Caco-2 (cell line): Measurements from ENCODE around the gene SLC11A2. TPM values are rescaled to one million over a fixed set of nuclear protein-coding genes. Genes with fewer than 3 reads are reported as not detected.
A peak's percentile ranks its signal among the peaks of the same experiment; 100 is the strongest.

Experiments
- BruUV-seq: library from RNA; stranded (reverse); fragments of 400-500 nt; replicated peaks from 2 replicates; lab custom pipeline; 2021; lab: Mats Ljungman, UMichigan
- CTCF ChIA-PET: fragments of 300-600 bp; sonication (Branson Sonifier 250); formaldehyde crosslinking; loops from one replicate; lab custom pipeline; 2022; ENCODE audit warnings: antibody characterized with exemption; lab: Charles Lee
- POLR2A ChIA-PET: fragments of 300-600 bp; sonication (Branson Sonifier 250); formaldehyde crosslinking; loops from one replicate; lab custom pipeline; 2022; ENCODE audit warnings: antibody characterized with exemption; lab: Charles Lee
- DNase-seq, 2 experiments: peaks; one replicate each; pipeline versions ENCODE4 v3.0.0 to v3.0.0-alpha.2; 2020 to 2022
- H3K27me3 ChIP-seq: replicated peaks from 2 replicates; pipeline ENCODE4 v1.6.0; 2011; ENCODE audit warnings: low read length; ENCODE audit not compliant: control insufficient read depth, insufficient read depth
- H3K36me3 ChIP-seq: 2 replicates; pipeline ENCODE4 v1.5.1; 2011; ENCODE audit warnings: low read length; ENCODE audit not compliant: control insufficient read depth, insufficient read depth
- H3K4me1 ChIP-seq: fragments of 250-450 bp; sonication (Bioruptor Pico); 2 replicates; pipeline ENCODE4 v1.5.1; 2020; ENCODE audit warnings: mild to moderate bottlenecking
- H3K4me3 ChIP-seq: 2 replicates; pipeline ENCODE4 v1.5.1; 2011; ENCODE audit warnings: low read depth, mild to moderate bottlenecking, control low read depth, low read length
- H3K9me3 ChIP-seq: fragments of 250-450 bp; sonication (Bioruptor Pico); 2 replicates; pipeline ENCODE4 v1.5.1; 2020; ENCODE audit warnings: mild to moderate bottlenecking, moderate library complexity
- H3K27ac Mint-ChIP-seq: one replicate; pipeline ENCODE4 v1.8.0; 2022; ENCODE audit warnings: mixed read lengths; ENCODE audit not compliant: unreplicated experiment
- H3K27me3 Mint-ChIP-seq: one replicate; pipeline ENCODE4 v1.8.0; 2022; ENCODE audit warnings: mixed read lengths; ENCODE audit not compliant: insufficient read depth, unreplicated experiment
- H3K36me3 Mint-ChIP-seq: one replicate; pipeline ENCODE4 v1.8.0; 2022; ENCODE audit warnings: mild to moderate bottlenecking, mixed read lengths; ENCODE audit not compliant: insufficient read depth, unreplicated experiment
- H3K4me1 Mint-ChIP-seq: one replicate; pipeline ENCODE4 v1.8.0; 2022; ENCODE audit warnings: low read depth, mixed read lengths; ENCODE audit not compliant: unreplicated experiment
- H3K4me3 Mint-ChIP-seq: one replicate; pipeline ENCODE4 v1.8.0; 2022; ENCODE audit warnings: mild to moderate bottlenecking, moderate library complexity, mixed read lengths; ENCODE audit not compliant: unreplicated experiment
- H3K9me3 Mint-ChIP-seq: one replicate; pipeline ENCODE4 v1.8.0; 2022; ENCODE audit warnings: mixed read lengths; ENCODE audit not compliant: unreplicated experiment
- intact Hi-C: fragments of 100-400 bp; cut with micrococcal nuclease; formaldehyde crosslinking; loops from one replicate; pipeline ENCODE4 v1.10.0; 2022; ENCODE audit not compliant: unreplicated experiment
- total RNA-seq: library from RNA; stranded (reverse); gene quantifications from 2 replicates; pipeline ENCODE4 v1.2.3, GENCODE V29; 2022
- TF ChIP-seq, protein P1 (sequence below), 2 experiments: fragments of 200-600 bp in 1 of 2; IDR thresholded peaks; 1 replicate in 1 of 2; 2 replicates in 1 of 2; pipeline versions ENCODE4 v1.5.1 to v1.8.0; 2011 to 2022; ENCODE audit warnings: antibody characterized with exemption in 1 of 2, control low read depth in 1 of 2, inconsistent platforms in 1 of 2, low read depth in 1 of 2, low read length in 1 of 2, mild to moderate bottlenecking in 1 of 2, moderate library complexity in 1 of 2; ENCODE audit not compliant: insufficient read depth in 1 of 2, severe bottlenecking in 1 of 2, unreplicated experiment in 1 of 2

Gene SLC11A2
- total RNA-seq, 1 experiment from 2014 or later: 115 TPM

DNA sequence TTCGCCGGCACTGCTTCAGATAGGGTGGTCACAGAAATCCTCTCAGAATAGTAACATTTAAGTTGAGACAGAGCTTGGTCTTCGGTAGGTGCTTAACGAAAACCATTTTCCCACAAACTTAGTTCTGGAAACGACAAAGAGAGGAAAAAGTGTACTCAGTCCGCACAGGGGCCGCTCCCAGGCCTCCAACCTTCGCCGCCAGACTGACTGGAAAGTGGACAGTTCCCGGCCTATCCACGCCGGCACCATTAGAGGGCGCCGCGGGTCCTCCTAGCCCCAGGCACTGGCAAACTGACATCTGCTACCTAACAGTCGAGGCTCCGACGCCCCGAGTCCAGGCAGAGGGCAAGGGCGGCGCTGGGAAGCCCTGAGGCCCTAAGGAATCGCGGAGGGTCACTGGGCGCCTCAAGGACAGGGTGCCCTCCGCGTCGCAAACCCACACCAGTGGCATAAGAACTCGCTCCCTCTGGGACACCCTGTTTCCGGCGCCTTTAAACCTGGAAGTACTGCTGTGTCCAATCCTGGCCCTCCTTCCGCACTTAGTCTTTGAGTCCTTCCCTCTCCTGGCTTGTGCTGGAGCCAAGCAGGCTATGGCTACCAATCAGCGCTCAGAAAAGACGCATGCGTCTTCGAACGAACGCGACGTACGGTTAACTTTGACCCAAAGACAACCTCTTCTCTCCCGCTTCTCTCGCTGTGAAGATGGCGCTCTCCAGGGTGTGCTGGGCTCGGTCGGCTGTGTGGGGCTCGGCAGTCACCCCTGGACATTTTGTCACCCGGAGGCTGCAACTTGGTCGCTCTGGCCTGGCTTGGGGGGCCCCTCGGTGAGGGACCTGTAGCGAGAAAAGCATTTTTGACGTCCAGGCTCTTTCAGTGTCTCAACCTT lies 21.7 kb upstream of the SLC11A2 start, which contains the start of gene LETMD1:
LETMD1 (plus strand) TSS at position 673 of the 886 bp plus-strand sequence; CDS start at position 703, 30 bp downstream.
- H3K4me1 Mint-ChIP-seq: no peaks in the 10 kb centered on the region
- BruUV-seq: TSS peak; percentile 91
- POLR2A ChIA-PET: interaction anchor here (0.6 to 1.8 kb wide), 5 partner anchors 20 to 222 kb away, joined by 4 to 16 read pairs (median 7); partner anchors contain the start of genes CSRNP2, DAZAP2 and POU6F1
- CTCF ChIA-PET: interaction anchor here (0.8 to 1.5 kb wide), 5 partner anchors 22 to 293 kb away, joined by 3 to 4 read pairs (median 4); partner anchors contain the start of genes CSRNP2 and SLC11A2
- peaks cover 16% of the 10 kb centered on the region for H3K36me3 Mint-ChIP-seq
- H3K27me3 Mint-ChIP-seq: no peaks in the 10 kb centered on the region
- H3K27me3 ChIP-seq: no peaks in the 10 kb centered on the region
- TF ChIP-seq, protein P1, sequence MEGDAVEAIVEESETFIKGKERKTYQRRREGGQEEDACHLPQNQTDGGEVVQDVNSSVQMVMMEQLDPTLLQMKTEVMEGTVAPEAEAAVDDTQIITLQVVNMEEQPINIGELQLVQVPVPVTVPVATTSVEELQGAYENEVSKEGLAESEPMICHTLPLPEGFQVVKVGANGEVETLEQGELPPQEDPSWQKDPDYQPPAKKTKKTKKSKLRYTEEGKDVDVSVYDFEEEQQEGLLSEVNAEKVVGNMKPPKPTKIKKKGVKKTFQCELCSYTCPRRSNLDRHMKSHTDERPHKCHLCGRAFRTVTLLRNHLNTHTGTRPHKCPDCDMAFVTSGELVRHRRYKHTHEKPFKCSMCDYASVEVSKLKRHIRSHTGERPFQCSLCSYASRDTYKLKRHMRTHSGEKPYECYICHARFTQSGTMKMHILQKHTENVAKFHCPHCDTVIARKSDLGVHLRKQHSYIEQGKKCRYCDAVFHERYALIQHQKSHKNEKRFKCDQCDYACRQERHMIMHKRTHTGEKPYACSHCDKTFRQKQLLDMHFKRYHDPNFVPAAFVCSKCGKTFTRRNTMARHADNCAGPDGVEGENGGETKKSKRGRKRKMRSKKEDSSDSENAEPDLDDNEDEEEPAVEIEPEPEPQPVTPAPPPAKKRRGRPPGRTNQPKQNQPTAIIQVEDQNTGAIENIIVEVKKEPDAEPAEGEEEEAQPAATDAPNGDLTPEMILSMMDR (IDR thresholded peaks at IDR 0.05; ENCODE audit: insufficient read depth in 1 of 2, low read depth in 1 of 2, low read length in 1 of 2, severe bottlenecking in 1 of 2, unreplicated experiment in 1 of 2): peak; percentile 93 to 99
- peak within 1 kb of the TSS; percentile 96 for H3K27ac Mint-ChIP-seq
- intact Hi-C loops: loop anchor here (1.0 to 2.0 kb wide), 7 partner anchors 22 to 293 kb away; partner anchors contain the start of genes CSRNP2, DAZAP2, POU6F1 and SLC11A2
- no peaks in the 10 kb centered on the region for H3K36me3 ChIP-seq
- DNase-seq: peak; percentile 96 to 98
- no peaks in the 10 kb centered on the region for H3K9me3 Mint-ChIP-seq
- H3K4me1 ChIP-seq: no peaks in the 10 kb centered on the region
- H3K4me3 Mint-ChIP-seq: peak within 1 kb of the TSS; percentile 99
- no peaks in the 10 kb centered on the region for H3K9me3 ChIP-seq
- H3K4me3 ChIP-seq: peak within 1 kb of the TSS; percentile 64

DNA sequence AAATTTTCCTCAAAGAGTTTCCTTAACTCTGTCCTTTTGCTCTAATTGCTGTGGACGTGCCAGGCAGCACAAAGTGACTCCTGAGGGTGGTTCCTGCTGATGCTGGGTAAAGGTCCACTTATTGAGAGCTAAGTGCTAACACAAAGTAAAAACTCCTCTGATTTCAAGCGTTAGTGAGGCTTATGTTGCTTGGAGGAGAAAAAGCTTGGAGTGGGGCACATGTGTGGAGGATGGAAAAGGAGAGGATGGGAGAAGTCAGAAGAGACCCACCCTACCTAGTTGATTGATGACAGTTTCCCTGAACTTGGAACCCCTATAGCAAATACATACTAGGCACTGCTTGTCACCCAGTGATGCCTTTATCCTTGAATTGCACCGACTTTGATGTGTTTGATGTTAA lies 10.1 kb upstream of the SLC11A2 start:
- Mint-ChIP-seq H3K36me3 (no peaks in the 10 kb centered on the region), H3K4me3 (no peak overlapping the region), H3K27ac (no peak overlapping the region), H3K9me3 (no peaks in the 10 kb centered on the region), H3K4me1 (no peaks in the 10 kb centered on the region), H3K27me3 (no peaks in the 10 kb centered on the region)
- Histone ChIP-seq H3K9me3 (no peaks in the 10 kb centered on the region), H3K4me3 (no peak overlapping the region), H3K36me3 (no peaks in the 10 kb centered on the region), H3K27me3 (no peaks in the 10 kb centered on the region), H3K4me1 (no peaks in the 10 kb centered on the region)
- intact Hi-C loops: no loop called here
- BruUV-seq: no TSS peak
- no peak for DNase-seq
- ChIA-PET POLR2A (interaction anchor here (0.6 to 0.8 kb wide), 2 partner anchors 202 to 234 kb away, joined by 4 read pairs; partner anchors contain the start of genes DAZAP2 and SMAGP), CTCF (no interaction called here)
- TF ChIP-seq, protein P1 (IDR thresholded peaks at IDR 0.05; ENCODE audit: insufficient read depth in 1 of 2, low read depth in 1 of 2, low read length in 1 of 2, severe bottlenecking in 1 of 2, unreplicated experiment in 1 of 2): no peak

DNA sequence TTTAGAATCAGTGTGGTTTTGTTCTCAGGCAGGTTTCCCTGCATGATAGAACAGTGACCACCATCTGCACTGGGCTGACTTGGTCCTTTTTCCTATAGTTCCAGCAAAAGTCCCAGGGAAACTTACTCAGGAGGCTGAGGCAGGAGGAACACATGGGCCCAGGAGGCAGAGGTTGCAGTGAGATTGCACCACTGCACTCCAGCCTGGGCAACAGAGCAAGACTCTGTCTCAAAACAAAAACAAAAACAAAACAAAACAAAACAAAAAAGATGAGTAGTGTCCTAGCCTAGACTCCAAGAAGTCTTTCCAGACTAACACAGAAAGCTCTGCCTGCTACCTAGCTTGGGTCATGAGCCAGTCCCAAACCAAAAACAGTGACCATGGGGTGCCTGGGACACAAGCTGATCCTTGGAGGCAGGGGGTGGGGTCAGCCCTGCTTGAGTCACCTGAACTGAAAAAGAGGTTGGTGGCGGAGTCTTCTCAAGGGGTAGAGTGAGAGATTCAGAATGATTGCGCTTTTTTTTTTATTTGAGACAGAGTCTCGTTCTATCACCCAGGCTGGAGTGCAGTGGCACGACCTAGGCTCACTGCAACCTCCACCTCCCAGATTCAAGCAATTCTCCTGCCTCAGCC lies 7.4 kb upstream of the SLC11A2 start:
- Mint-ChIP-seq H3K36me3 (no peaks in the 10 kb centered on the region), H3K27me3 (no peaks in the 10 kb centered on the region), H3K4me1 (peaks cover 6% of the 10 kb centered on the region), H3K4me3 (no peak overlapping the region), H3K27ac (no peak overlapping the region), H3K9me3 (no peaks in the 10 kb centered on the region)
- intact Hi-C loops: no loop called here
- Histone ChIP-seq H3K36me3 (no peaks in the 10 kb centered on the region), H3K4me3 (no peak overlapping the region), H3K27me3 (no peaks in the 10 kb centered on the region), H3K4me1 (peaks cover 9% of the 10 kb centered on the region), H3K9me3 (no peaks in the 10 kb centered on the region)
- TF ChIP-seq, protein P1 (IDR thresholded peaks at IDR 0.05; ENCODE audit: insufficient read depth in 1 of 2, low read depth in 1 of 2, low read length in 1 of 2, severe bottlenecking in 1 of 2, unreplicated experiment in 1 of 2): no peak
- ChIA-PET POLR2A (no interaction called here), CTCF (interaction anchor here (0.6 to 0.7 kb wide), 2 partner anchors 461 to 951 kb away, joined by 3 to 4 read pairs; no protein-coding TSS in a partner anchor)
- no TSS peak for BruUV-seq
- DNase-seq: no peak
